GM12874 (cell line): ENCODE measurements around the gene ADD3.

Experiments
- TF ChIP-seq, protein P1 (sequence below): IDR thresholded peaks from 2 replicates; pipeline ENCODE4 v1.5.1; 2011; ENCODE audit warnings: low read depth, mild to moderate bottlenecking, control low read depth, low read length, moderate library complexity; ENCODE audit not compliant: insufficient read depth

Gene ADD3

DNA sequence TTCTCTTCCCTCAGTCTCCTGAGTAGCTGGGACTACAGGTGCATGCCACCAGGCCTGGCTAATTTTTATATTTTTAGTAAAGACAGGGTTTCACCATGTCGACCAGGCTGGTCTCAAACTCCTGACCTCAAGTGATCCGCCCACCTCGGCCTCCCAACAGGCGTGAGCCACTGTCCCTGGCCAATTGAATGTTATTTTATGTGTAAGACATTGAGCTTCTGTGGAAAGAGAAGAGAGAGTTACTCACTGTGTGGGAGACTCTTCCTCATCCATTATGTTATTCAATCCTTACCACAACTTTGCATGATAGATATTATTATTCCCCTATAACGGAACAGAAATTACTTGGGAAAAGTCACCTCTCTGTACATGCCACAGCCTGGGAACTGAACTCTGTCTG is 167.0 kb downstream of the ADD3 start:
- TF ChIP-seq, protein P1, sequence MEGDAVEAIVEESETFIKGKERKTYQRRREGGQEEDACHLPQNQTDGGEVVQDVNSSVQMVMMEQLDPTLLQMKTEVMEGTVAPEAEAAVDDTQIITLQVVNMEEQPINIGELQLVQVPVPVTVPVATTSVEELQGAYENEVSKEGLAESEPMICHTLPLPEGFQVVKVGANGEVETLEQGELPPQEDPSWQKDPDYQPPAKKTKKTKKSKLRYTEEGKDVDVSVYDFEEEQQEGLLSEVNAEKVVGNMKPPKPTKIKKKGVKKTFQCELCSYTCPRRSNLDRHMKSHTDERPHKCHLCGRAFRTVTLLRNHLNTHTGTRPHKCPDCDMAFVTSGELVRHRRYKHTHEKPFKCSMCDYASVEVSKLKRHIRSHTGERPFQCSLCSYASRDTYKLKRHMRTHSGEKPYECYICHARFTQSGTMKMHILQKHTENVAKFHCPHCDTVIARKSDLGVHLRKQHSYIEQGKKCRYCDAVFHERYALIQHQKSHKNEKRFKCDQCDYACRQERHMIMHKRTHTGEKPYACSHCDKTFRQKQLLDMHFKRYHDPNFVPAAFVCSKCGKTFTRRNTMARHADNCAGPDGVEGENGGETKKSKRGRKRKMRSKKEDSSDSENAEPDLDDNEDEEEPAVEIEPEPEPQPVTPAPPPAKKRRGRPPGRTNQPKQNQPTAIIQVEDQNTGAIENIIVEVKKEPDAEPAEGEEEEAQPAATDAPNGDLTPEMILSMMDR, result no peak

DNA sequence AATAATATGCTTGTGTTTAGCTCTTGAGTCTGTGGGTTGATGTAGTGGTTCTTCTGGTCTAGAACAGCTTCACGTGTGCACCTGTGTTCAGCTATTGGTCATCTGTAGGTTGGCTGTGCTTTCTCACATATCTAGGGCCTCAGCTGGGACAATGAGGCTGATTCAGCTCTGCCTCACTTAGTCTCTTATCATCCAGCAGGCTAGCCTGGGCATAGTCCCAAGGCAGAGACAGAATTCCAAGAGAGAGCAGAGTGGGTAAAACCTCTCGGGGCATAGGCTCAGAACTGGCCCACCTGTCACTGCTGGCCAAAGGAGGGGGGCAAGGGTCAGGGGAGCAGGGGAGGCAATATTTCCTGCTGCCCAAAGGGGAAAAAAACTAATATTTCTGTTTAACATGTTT is 167.6 kb downstream of the ADD3 start:
- TF ChIP-seq, protein P1, result no peak

DNA sequence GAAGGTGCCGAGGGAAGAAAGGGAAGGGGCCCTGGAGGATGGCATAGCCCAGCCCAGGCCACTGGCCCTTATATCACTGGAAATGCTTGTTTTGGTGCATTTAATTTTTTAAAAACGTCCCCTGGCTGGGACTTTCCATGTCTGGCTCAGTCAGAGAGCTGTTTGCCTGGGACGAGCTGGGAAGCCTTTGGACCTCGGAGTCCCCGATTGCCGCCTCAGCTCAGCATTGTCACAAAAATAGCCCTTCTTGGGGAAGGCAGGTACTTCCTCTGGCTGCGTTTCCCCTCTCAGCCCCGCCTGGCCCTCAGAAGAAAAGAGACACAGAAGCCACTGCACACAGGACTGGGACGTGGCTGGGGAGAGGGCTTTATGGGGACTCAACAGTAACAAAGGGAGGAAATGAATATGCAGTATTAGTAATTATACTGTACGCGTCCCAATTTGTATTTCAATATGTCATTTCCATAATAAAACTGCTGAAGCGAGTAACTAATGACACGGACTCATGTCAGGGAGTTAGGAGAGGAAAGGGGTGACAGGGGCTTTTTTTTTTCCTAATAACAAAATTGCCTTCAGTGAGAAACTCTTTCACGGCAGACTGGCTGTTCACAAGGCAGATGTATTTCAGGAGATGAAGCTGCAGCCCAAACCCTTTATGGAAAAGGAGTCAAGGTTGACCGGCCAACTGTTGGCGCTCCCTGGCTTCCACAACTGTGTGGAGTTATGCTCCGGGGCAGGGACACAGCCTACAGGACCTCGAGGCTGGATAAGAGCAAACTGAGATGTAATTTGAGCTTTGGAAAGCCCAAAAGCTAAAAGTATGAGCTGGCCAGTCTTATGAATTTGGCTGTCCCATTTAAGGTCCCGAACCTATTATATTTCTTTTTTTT is 168.6 kb downstream of the ADD3 start:
- TF ChIP-seq, protein P1, result no peak

DNA sequence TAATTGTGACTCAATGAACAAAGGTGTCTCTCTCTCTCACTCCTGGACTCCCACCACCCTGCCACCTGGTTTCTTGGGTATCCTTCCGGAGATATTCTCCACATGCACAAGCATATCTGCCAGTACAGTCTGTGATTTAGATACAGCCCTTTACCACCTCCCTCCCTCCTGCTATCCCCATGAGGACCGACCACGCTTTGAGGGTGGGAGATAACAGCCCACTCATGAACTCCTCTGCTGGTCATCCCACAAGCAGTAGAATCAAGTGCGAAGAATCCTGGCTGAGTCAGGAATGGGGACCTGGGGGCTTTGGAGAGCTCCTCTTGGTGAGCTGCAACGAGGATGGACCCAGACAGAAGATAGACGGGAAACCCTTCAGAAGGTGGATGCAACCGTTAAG is 171.4 kb downstream of the ADD3 start:
- TF ChIP-seq, protein P1, result no peak

DNA sequence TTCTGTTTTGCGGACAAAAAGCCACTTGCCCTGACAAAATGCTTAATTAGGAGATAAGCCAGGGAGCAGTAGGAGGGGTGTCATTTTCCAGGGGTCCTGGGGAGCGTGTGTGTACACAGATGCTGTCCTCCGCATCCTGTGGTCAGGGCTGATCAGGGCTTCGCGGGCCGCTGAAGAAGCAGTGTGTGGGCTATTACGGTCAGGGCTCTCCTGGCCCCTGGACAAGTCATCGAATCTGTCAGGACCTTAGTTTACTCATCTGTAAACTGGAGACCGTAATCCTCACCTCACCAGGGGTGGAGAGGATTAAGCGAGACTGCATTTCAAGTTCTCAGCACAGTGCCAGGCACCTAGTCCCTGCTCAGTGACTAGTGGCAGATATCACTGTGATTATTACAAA is 173.7 kb downstream of the ADD3 start:
- TF ChIP-seq, protein P1, result no peak

DNA sequence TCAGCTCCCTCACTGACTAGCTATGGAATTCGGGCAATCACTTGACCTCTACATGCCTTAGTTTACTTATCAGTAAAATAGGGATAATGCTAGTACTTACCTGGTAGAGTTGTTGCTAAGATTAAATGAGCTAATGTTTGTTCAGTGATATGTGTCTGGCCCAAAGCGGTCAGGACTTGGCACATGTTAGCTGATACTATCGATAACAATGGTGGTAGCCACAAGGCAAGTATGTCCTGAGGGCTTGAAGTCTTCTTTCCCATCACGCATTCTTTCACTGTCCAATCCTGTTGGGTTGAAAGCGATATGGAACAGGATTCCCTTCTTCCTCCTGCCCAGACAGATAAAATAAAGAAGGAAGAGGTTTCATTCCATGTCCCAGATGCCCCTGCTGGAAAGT is 174.1 kb downstream of the ADD3 start:
- TF ChIP-seq, protein P1, result no peak

DNA sequence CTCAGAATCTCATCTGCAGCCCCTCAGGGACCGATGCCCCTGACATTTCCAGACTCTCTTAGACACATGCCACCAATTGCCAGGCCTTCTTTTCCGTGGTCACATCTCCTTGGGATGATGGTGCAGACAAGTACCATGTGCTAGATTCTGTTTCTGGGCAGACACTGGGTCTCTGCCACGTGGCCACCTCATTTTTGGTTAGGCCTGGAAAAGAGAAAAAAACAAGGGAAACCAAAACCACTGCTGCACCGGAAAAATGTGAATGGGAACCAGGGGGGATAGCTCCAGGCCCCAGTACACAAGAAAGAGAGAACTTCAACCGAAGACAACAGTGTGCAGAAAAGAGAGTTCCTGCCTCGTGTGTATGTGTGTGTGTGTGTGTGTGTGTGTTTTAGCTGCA is 176.6 kb downstream of the ADD3 start:
- TF ChIP-seq, protein P1, result no peak
